K562 (cell line): ENCODE data around the gene BFSP1. TPM values are rescaled to one million over a fixed set of nuclear protein-coding genes. Genes with fewer than 3 reads are reported as not detected.
A peak's percentile ranks its signal among the peaks of the same experiment; 100 is the strongest.

Source experiments
- ARID1B ChIP-seq: fragments of 450-650 bp; IDR thresholded peaks from 2 replicates; pipeline ENCODE4 v1.6.1; 2016; ENCODE audit warnings: antibody characterized with exemption, mild to moderate bottlenecking, inconsistent platforms
- BRD4 ChIP-seq: fragments of 200-600 bp; sonication (generic); IDR thresholded peaks from 2 replicates; pipeline ENCODE4 v1.6.1; 2017; ENCODE audit warnings: inconsistent platforms
- CBFB ChIP-seq: sonication (generic); formaldehyde crosslinking; IDR thresholded peaks from 2 replicates; pipeline ENCODE4 v1.4.0; 2020; ENCODE audit warnings: mild to moderate bottlenecking, missing genetic modification reagents
- CREB3 ChIP-seq: fragments of 450-650 bp; conservative IDR thresholded peaks from 2 replicates; pipeline ENCODE4 v1.6.1; 2016; ENCODE audit warnings: missing genetic modification characterization, low read depth, mild to moderate bottlenecking, missing compliant biosample characterization, moderate library complexity
- ETS2 ChIP-seq: IDR thresholded peaks from 2 replicates; pipeline ENCODE4 v1.6.1; 2016; ENCODE audit warnings: borderline replicate concordance, missing genetic modification characterization, mild to moderate bottlenecking, moderate library complexity, missing compliant biosample characterization; ENCODE audit not compliant: poor library complexity, severe bottlenecking
- KAT7 ChIP-seq: sonication (generic); formaldehyde crosslinking; IDR thresholded peaks from 2 replicates; pipeline ENCODE4 v1.8.0; 2022; ENCODE audit warnings: missing genetic modification reagents, mild to moderate bottlenecking, borderline replicate concordance
- MCM2 ChIP-seq: fragments of 450-650 bp; IDR thresholded peaks from 2 replicates; pipeline ENCODE4 v1.6.1; 2017; ENCODE audit warnings: low read depth, mild to moderate bottlenecking
- RAD51 ChIP-seq: fragments of 450-650 bp; IDR thresholded peaks from 2 replicates; pipeline ENCODE4 v1.7.1; 2016; ENCODE audit warnings: low read depth, mild to moderate bottlenecking, borderline replicate concordance
- RB1 ChIP-seq: fragments of 450-650 bp; IDR thresholded peaks from 2 replicates; pipeline ENCODE4 v1.6.1; 2017; ENCODE audit warnings: low read depth, mild to moderate bottlenecking
- RERE ChIP-seq: sonication (generic); formaldehyde crosslinking; IDR thresholded peaks from 2 replicates; pipeline ENCODE4 v1.8.0; 2023; ENCODE audit warnings: missing genetic modification reagents, mild to moderate bottlenecking, borderline replicate concordance
- TAL1 ChIP-seq: fragments of 450-650 bp; IDR thresholded peaks from 2 replicates; pipeline ENCODE4 v1.6.1; 2016; ENCODE audit warnings: mild to moderate bottlenecking
- TBL1XR1 ChIP-seq, 2 experiments: IDR thresholded peaks; 2 replicates each; pipeline ENCODE4 v1.6.1; 2012; ENCODE audit warnings: improper control_type of control experiment in 2 of 2, low read length in 2 of 2, mild to moderate bottlenecking in 1 of 2
- TEAD1 ChIP-seq, 2 experiments: fragments of 450-650 bp in 1 of 2; sonication (generic) in 1 of 2; formaldehyde crosslinking; IDR thresholded peaks; 2 replicates each; pipeline versions ENCODE4 v1.4.0 to v1.8.0; 2020 to 2022; ENCODE audit warnings: mild to moderate bottlenecking in 2 of 2, missing genetic modification reagents in 1 of 2
- USF2 ChIP-seq: sonication (generic); formaldehyde crosslinking; IDR thresholded peaks from 2 replicates; pipeline ENCODE4 v1.5.0; 2020; ENCODE audit warnings: missing genetic modification reagents
- ZMIZ1 ChIP-seq, 2 experiments: fragments of 150-350 bp in 1 of 2; IDR thresholded peaks; 2 replicates each; pipeline ENCODE4 v1.6.1; 2012 to 2016; ENCODE audit warnings: low read depth in 2 of 2, low read length in 2 of 2, mild to moderate bottlenecking in 1 of 2, moderate library complexity in 1 of 2
- ZNF121 ChIP-seq: sonication (generic); formaldehyde crosslinking; conservative IDR thresholded peaks from 2 replicates; pipeline ENCODE4 v1.8.0; 2022; ENCODE audit warnings: missing genetic modification reagents
- ZNF175 ChIP-seq: fragments of 200-800 bp; sonication (Bioruptor generic); IDR thresholded peaks from 2 replicates; pipeline ENCODE4 v1.6.1; 2016; ENCODE audit warnings: low read depth, mild to moderate bottlenecking, missing genetic modification characterization, missing compliant biosample characterization
- polyA plus RNA-seq, 8 experiments: library from polyadenylated mRNA; depleted of rRNA in 4 of 8; stranded (reverse) in 5 of 8; unstranded in 3 of 8; fragments of >200 nt; fragmentation: Nextera tagmentation in 2 of 8; fragmentation: Illumina TruSeq in 1 of 8; extraction: Ambion mirVana in 2 of 8; extraction: Trizol in 1 of 8; gene quantifications; 2 replicates each; pipeline versions ENCODE4 v1.2.1 to v1.2.3, GENCODE V29; 2011 to 2014; ENCODE audit warnings: inconsistent platforms in 1 of 8, missing spikeins in 1 of 8
- total RNA-seq, 7 experiments: library from RNA; depleted of rRNA in 6 of 7; stranded (reverse); fragments of >200 nt in 6 of 7; fragmentation: Illumina TruSeq in 2 of 7; extraction: Trizol in 2 of 7; gene quantifications; 2 replicates each; pipeline versions ENCODE4 v1.2.1 to v1.2.3, GENCODE V29; 2011 to 2021; ENCODE audit warnings: low replicate concordance in 1 of 7

Gene BFSP1
- total and polyA plus RNA-seq, 9 of the 15 experiments (the other 6 are each of a cell fraction or from before 2014, with no cell fraction given) = 0.09 to 0.86 (median 0.40) TPM

- TF ChIP-seq ARID1B = peak; percentile 86
- no peak for TF ChIP-seq RERE (CRISPR knock-in tag)
- no peak for TF ChIP-seq CREB3 (tag)
- peak; percentile 71 for TF ChIP-seq TAL1
- TF ChIP-seq RAD51 = no peak
- peak in 1 of 2 experiments; percentile 40; a peak in 1 of 4 replicates for TF ChIP-seq TBL1XR1 (IDR thresholded peaks at IDR 0.05; ENCODE audit: low read length in 2 of 2)
- TF ChIP-seq MCM2 = no peak
- no peak for TF ChIP-seq ZNF121 (CRISPR knock-in tag)
- peak in 1 of 2 experiments; percentile 51; a peak in 1 of 4 replicates for TF ChIP-seq TEAD1 (CRISPR knock-in tag; IDR thresholded peaks at IDR 0.05)
- 0 out of 4 replicates have a peak, but pooled peaks of 1 of the 2 experiments have one; percentile 42 for TF ChIP-seq ZMIZ1 (IDR thresholded peaks at IDR 0.05; ENCODE audit: low read depth in 2 of 2, low read length in 2 of 2)
- TF ChIP-seq USF2 (CRISPR knock-in tag) = no peak
- no peak for TF ChIP-seq BRD4
- TF ChIP-seq RB1 = no peak
- TF ChIP-seq CBFB = no peak
- no peak for TF ChIP-seq KAT7 (CRISPR knock-in tag)
- TF ChIP-seq ZNF175 (CRISPR knock-in tag) = 0 out of 2 replicates have a peak, but pooled peaks have one; percentile 48
- TF ChIP-seq ETS2 = no peak
Measured at GRCh38 chr20:17507032-17507431, 24.1 kb downstream of the BFSP1 start (continued).
